H1 (cell line): ENCODE results near the gene UBALD1. TPM values are rescaled to one million over a fixed set of nuclear protein-coding genes. Genes with fewer than 3 reads are reported as not detected.

Experiments used
- ASH2L ChIP-seq: fragments of 200-600, 300-600 bp; sonication (generic); IDR thresholded peaks from one replicate; pipeline ENCODE4 v1.7.1; 2017; ENCODE audit warnings: low read length
- GTF2F1 ChIP-seq: IDR thresholded peaks from 2 replicates; pipeline ENCODE4 v1.6.1; 2012; ENCODE audit warnings: low read depth, low read length, improper control_type of control experiment, borderline replicate concordance
- JUND ChIP-seq: IDR thresholded peaks from 2 replicates; pipeline ENCODE4 v1.6.1; 2011; ENCODE audit warnings: mild to moderate bottlenecking, improper control_type of control experiment, low read length
- KDM1A ChIP-seq: fragments of 200-600, 300-600 bp; sonication (generic); IDR thresholded peaks from 2 replicates; pipeline ENCODE4 v1.7.1; 2016; ENCODE audit warnings: mild to moderate bottlenecking, low read length, borderline replicate concordance
- KDM5A ChIP-seq: fragments of 200-600 bp; IDR thresholded peaks from 2 replicates; pipeline ENCODE4 v1.7.1; 2012; ENCODE audit warnings: mild to moderate bottlenecking, low read length, inconsistent platforms, mixed read lengths
- SP4 ChIP-seq: IDR thresholded peaks from 2 replicates; pipeline ENCODE4 v1.6.1; 2012; ENCODE audit warnings: low read length, inconsistent platforms
- TAF1 ChIP-seq: IDR thresholded peaks from 2 replicates; pipeline ENCODE4 v1.6.1; 2011; ENCODE audit warnings: mild to moderate bottlenecking, low read depth, low read length
- TAF7 ChIP-seq: optimal IDR thresholded peaks from 2 replicates; pipeline ENCODE3; 2011; ENCODE audit warnings: low read depth, mild to moderate bottlenecking, inconsistent platforms, low read length, moderate library complexity, borderline replicate concordance
- TEAD4 ChIP-seq: IDR thresholded peaks from 2 replicates; pipeline ENCODE4 v1.6.1; 2012; ENCODE audit warnings: low read depth, low read length, inconsistent platforms, mixed read lengths
- polyA plus RNA-seq, 7 experiments: library from polyadenylated mRNA; depleted of rRNA in 3 of 7; stranded (reverse) in 5 of 7; unstranded in 2 of 7; fragments of >200 nt in 5 of 7; fragments of 200-250 nt in 2 of 7; gene quantifications; 1 replicate in 5 of 7; 2 replicates in 1 of 7; 4 replicates in 1 of 7; pipeline versions ENCODE4 v1.2.1 to v1.2.3, GENCODE V29; 2011 to 2013; ENCODE audit warnings: missing spikeins in 2 of 7, mixed read lengths in 2 of 7
- total RNA-seq: library from RNA; stranded (reverse); fragmentation: NEBNext Ultra II Directional; extraction: Animal tissue kit (Norgen Biotek cat#: 25700); gene quantifications from 2 replicates; pipeline ENCODE4 v1.2.1, GENCODE V29; 2021
- TF ChIP-seq, protein P1 (sequence below): fragments of 300-600 bp; sonication (generic); IDR thresholded peaks from 2 replicates; pipeline ENCODE4 v1.7.1; 2012; ENCODE audit warnings: low read length, moderate library complexity, mild to moderate bottlenecking, inconsistent platforms; ENCODE audit not compliant: insufficient replicate concordance
- TF ChIP-seq, protein P2 (sequence below): IDR thresholded peaks from 2 replicates; pipeline ENCODE4 v1.6.1; 2011; ENCODE audit warnings: low read length, improper control_type of control experiment

UBALD1 gene
- total and polyA plus RNA-seq, 2 of the 8 experiments (the other 6 are each of a cell fraction or from before 2014, with no cell fraction given) = 28.6 to 62.0 TPM

DNA sequence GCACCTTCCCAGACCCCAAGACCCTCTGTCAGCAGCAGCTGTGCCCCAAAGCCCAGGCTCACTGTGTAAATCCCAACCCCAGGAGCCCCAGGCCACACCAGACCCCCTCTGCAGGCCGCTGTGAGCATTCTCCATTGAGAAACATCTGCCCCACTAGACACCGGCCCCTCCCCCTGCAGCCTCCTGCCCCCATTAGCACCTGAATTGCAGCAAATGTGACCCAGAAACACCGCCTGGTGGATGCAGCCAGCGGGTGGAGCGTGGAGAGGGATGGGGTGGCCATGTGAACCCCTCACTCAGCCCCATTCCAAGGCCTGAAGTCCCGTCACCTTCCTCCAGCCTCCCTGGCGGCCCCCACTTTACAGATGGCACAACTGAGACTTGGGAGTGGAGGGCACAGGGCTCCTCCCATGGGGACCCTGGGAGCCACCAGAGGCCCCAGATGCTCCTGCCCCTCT lies 2.2 kb downstream of the UBALD1 start (continued):
- TF ChIP-seq TEAD4 (0 out of 2 replicates have a peak, but pooled peaks have one; percentile 35), KDM1A (peak; percentile 53; the same call in 1 of the 2 replicates), TAF7 (peak; percentile 15), SP4 (no peak), ASH2L (peak; percentile 47), JUND (no peak), GTF2F1 (no peak), KDM5A (no peak), TAF1 (0 out of 2 replicates have a peak, but pooled peaks have one; percentile 8)
- TF ChIP-seq, protein P1, sequence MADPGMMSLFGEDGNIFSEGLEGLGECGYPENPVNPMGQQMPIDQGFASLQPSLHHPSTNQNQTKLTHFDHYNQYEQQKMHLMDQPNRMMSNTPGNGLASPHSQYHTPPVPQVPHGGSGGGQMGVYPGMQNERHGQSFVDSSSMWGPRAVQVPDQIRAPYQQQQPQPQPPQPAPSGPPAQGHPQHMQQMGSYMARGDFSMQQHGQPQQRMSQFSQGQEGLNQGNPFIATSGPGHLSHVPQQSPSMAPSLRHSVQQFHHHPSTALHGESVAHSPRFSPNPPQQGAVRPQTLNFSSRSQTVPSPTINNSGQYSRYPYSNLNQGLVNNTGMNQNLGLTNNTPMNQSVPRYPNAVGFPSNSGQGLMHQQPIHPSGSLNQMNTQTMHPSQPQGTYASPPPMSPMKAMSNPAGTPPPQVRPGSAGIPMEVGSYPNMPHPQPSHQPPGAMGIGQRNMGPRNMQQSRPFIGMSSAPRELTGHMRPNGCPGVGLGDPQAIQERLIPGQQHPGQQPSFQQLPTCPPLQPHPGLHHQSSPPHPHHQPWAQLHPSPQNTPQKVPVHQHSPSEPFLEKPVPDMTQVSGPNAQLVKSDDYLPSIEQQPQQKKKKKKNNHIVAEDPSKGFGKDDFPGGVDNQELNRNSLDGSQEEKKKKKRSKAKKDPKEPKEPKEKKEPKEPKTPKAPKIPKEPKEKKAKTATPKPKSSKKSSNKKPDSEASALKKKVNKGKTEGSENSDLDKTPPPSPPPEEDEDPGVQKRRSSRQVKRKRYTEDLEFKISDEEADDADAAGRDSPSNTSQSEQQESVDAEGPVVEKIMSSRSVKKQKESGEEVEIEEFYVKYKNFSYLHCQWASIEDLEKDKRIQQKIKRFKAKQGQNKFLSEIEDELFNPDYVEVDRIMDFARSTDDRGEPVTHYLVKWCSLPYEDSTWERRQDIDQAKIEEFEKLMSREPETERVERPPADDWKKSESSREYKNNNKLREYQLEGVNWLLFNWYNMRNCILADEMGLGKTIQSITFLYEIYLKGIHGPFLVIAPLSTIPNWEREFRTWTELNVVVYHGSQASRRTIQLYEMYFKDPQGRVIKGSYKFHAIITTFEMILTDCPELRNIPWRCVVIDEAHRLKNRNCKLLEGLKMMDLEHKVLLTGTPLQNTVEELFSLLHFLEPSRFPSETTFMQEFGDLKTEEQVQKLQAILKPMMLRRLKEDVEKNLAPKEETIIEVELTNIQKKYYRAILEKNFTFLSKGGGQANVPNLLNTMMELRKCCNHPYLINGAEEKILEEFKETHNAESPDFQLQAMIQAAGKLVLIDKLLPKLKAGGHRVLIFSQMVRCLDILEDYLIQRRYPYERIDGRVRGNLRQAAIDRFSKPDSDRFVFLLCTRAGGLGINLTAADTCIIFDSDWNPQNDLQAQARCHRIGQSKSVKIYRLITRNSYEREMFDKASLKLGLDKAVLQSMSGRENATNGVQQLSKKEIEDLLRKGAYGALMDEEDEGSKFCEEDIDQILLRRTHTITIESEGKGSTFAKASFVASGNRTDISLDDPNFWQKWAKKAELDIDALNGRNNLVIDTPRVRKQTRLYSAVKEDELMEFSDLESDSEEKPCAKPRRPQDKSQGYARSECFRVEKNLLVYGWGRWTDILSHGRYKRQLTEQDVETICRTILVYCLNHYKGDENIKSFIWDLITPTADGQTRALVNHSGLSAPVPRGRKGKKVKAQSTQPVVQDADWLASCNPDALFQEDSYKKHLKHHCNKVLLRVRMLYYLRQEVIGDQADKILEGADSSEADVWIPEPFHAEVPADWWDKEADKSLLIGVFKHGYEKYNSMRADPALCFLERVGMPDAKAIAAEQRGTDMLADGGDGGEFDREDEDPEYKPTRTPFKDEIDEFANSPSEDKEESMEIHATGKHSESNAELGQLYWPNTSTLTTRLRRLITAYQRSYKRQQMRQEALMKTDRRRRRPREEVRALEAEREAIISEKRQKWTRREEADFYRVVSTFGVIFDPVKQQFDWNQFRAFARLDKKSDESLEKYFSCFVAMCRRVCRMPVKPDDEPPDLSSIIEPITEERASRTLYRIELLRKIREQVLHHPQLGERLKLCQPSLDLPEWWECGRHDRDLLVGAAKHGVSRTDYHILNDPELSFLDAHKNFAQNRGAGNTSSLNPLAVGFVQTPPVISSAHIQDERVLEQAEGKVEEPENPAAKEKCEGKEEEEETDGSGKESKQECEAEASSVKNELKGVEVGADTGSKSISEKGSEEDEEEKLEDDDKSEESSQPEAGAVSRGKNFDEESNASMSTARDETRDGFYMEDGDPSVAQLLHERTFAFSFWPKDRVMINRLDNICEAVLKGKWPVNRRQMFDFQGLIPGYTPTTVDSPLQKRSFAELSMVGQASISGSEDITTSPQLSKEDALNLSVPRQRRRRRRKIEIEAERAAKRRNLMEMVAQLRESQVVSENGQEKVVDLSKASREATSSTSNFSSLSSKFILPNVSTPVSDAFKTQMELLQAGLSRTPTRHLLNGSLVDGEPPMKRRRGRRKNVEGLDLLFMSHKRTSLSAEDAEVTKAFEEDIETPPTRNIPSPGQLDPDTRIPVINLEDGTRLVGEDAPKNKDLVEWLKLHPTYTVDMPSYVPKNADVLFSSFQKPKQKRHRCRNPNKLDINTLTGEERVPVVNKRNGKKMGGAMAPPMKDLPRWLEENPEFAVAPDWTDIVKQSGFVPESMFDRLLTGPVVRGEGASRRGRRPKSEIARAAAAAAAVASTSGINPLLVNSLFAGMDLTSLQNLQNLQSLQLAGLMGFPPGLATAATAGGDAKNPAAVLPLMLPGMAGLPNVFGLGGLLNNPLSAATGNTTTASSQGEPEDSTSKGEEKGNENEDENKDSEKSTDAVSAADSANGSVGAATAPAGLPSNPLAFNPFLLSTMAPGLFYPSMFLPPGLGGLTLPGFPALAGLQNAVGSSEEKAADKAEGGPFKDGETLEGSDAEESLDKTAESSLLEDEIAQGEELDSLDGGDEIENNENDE = no peak
- TF ChIP-seq, protein P2, sequence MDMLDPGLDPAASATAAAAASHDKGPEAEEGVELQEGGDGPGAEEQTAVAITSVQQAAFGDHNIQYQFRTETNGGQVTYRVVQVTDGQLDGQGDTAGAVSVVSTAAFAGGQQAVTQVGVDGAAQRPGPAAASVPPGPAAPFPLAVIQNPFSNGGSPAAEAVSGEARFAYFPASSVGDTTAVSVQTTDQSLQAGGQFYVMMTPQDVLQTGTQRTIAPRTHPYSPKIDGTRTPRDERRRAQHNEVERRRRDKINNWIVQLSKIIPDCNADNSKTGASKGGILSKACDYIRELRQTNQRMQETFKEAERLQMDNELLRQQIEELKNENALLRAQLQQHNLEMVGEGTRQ = no peak
